K562 (cell line): Measurements from ENCODE around the gene IRS1. TPM values are rescaled to one million over a fixed set of nuclear protein-coding genes. Genes with fewer than 3 reads are reported as not detected.

ENCODE experiments used
- ATAC-seq: fragments of 200-7000 bp; cut with Tn5 transposase; 3 replicates; pipeline ENCODE4 v1.9.1; 2020; ENCODE audit warnings: moderate library complexity
- BruUV-seq: library from RNA; stranded (reverse); fragments of 400-500 nt; replicated peaks from 2 replicates; lab custom pipeline; 2021; lab: Mats Ljungman, UMichigan
- CTCF ChIA-PET: fragments of 300-600 bp; formaldehyde crosslinking; extraction: SDS; loops from one replicate; lab custom pipeline; 2021; ENCODE audit warnings: low intra/inter-chr PET ratio; lab: Yijun Ruan, JAX
- POLR2A ChIA-PET: fragments of 300-600, 350-650 bp; sonication (Branson Sonifier 250); formaldehyde crosslinking; extraction: SDS; loops from one replicate; lab custom pipeline; 2021; ENCODE audit warnings: antibody characterized with exemption, inconsistent platforms; lab: Yijun Ruan, JAX
- DNase-seq, 4 experiments: peaks; one replicate each; pipeline versions ENCODE4 v3.0.0 to v3.0.0-alpha.2; 2011 to 2018; ENCODE audit warnings: low spot score in 3 of 4, mixed read lengths in 3 of 4; ENCODE audit errors: extremely low read depth in 1 of 4
- FAIRE-seq: peaks from 2 replicates; lab custom pipeline; 2011; peaks lifted over from hg19 to GRCh38; lab: Jason Lieb, UNC
- H2AFZ ChIP-seq: 2 replicates; pipeline ENCODE4 v1.6.0; 2011; ENCODE audit warnings: low read depth, low read length, control low read depth, inconsistent platforms
- H3K27ac ChIP-seq: fragments of 200-600 bp; 3 replicates; pipeline ENCODE4 v1.8.0; 2011; ENCODE audit warnings: low read depth, mild to moderate bottlenecking, control low read depth, inconsistent platforms, low read length, moderate library complexity, mixed read lengths; ENCODE audit errors: extremely low read depth
- H3K27me3 ChIP-seq, 2 experiments: fragments of 300-600 bp in 1 of 2; 2 replicates in 1 of 2; 3 replicates in 1 of 2; pipeline versions ENCODE4 v1.6.0 to v1.8.0; 2011; ENCODE audit warnings: inconsistent platforms in 2 of 2, low read length in 2 of 2, mild to moderate bottlenecking in 1 of 2, mixed read lengths in 1 of 2, moderate library complexity in 1 of 2; ENCODE audit not compliant: control insufficient read depth in 2 of 2, insufficient read depth in 2 of 2
- H3K36me3 ChIP-seq: fragments of 300-600 bp; 3 replicates; pipeline ENCODE4 v1.8.0; 2011; ENCODE audit warnings: mild to moderate bottlenecking, low read length, inconsistent platforms; ENCODE audit not compliant: control insufficient read depth, insufficient read depth
- H3K4me1 ChIP-seq, 2 experiments: fragments of 200-600 bp in 1 of 2; replicated peaks in 1 of 2; 2 replicates in 1 of 2; 3 replicates in 1 of 2; pipeline versions ENCODE4 v1.5.1 to v1.8.0; 2011; ENCODE audit warnings: inconsistent platforms in 2 of 2, low read length in 2 of 2, mild to moderate bottlenecking in 1 of 2, mixed read lengths in 1 of 2, moderate library complexity in 1 of 2; ENCODE audit not compliant: control insufficient read depth in 2 of 2, insufficient read depth in 2 of 2
- H3K4me2 ChIP-seq: 2 replicates; pipeline ENCODE4 v1.6.1; 2011; ENCODE audit warnings: low read length, control low read depth, inconsistent platforms, mixed read lengths; ENCODE audit not compliant: insufficient read depth
- H3K4me3 ChIP-seq: fragments of 200-600 bp; sonication (generic), shearing (Covaris generic); 2 replicates; pipeline ENCODE4 v1.5.1; 2016; ENCODE audit warnings: control low read depth, inconsistent platforms
- H3K79me2 ChIP-seq: fragments of 200-600 bp; 3 replicates; pipeline ENCODE4 v1.8.0; 2011; ENCODE audit warnings: low read length, inconsistent platforms; ENCODE audit not compliant: control insufficient read depth, insufficient read depth
- H3K9ac ChIP-seq, 2 experiments: 2 replicates each; pipeline versions ENCODE4 v1.6.0 to v1.6.1; 2011; ENCODE audit warnings: low read depth in 2 of 2, low read length in 2 of 2, control low read depth in 1 of 2, inconsistent platforms in 1 of 2, mild to moderate bottlenecking in 1 of 2, mixed read lengths in 1 of 2; ENCODE audit not compliant: insufficient read depth in 1 of 2
- H3K9me1 ChIP-seq: one replicate; pipeline ENCODE4 v1.6.0; 2011; ENCODE audit warnings: inconsistent platforms, mild to moderate bottlenecking, low read length, moderate library complexity; ENCODE audit not compliant: control insufficient read depth, insufficient read depth
- H3K9me3 ChIP-seq: replicated peaks from 2 replicates; pipeline ENCODE4 v1.5.1; 2011; ENCODE audit warnings: low read depth, low read length, inconsistent platforms; ENCODE audit not compliant: control insufficient read depth, insufficient read depth
- H4K20me1 ChIP-seq: replicated peaks from 2 replicates; pipeline ENCODE4 v1.6.1; 2011; ENCODE audit warnings: low read length, inconsistent platforms, mixed read lengths; ENCODE audit not compliant: control insufficient read depth, insufficient read depth
- KLF6 ChIP-seq: fragments of 250-450 bp; sonication (Bioruptor Pico); IDR thresholded peaks from 2 replicates; pipeline ENCODE4 v1.4.0; 2020; ENCODE audit warnings: mild to moderate bottlenecking, moderate library complexity, borderline replicate concordance
- RB1 ChIP-seq: fragments of 450-650 bp; IDR thresholded peaks from 2 replicates; pipeline ENCODE4 v1.6.1; 2017; ENCODE audit warnings: low read depth, mild to moderate bottlenecking
- SMAD4 ChIP-seq: fragments of 250-450 bp; sonication (Bioruptor Pico); conservative IDR thresholded peaks from 2 replicates; pipeline ENCODE4 v1.8.0; 2021; ENCODE audit warnings: inconsistent platforms, mild to moderate bottlenecking, moderate library complexity
- ZBTB17 ChIP-seq: fragments of 450-650 bp; formaldehyde crosslinking; IDR thresholded peaks from 2 replicates; pipeline ENCODE4 v1.4.0; 2020; ENCODE audit warnings: mild to moderate bottlenecking
- ZBTB9 ChIP-seq: fragments of 450-650 bp; formaldehyde crosslinking; IDR thresholded peaks from 2 replicates; pipeline ENCODE4 v1.4.0; 2020; ENCODE audit warnings: mild to moderate bottlenecking, moderate library complexity
- ZFPM2 ChIP-seq: fragments of 250-450 bp; sonication (Bioruptor Pico); IDR thresholded peaks from 2 replicates; pipeline ENCODE4 v1.5.1; 2022; ENCODE audit warnings: mild to moderate bottlenecking
- ZNF384 ChIP-seq: IDR thresholded peaks from 2 replicates; pipeline ENCODE4 v1.6.1; 2012; ENCODE audit warnings: low read depth, low read length, improper control_type of control experiment
- WGBS: fragments of 100-300 bp; shearing (Covaris generic); methylation state at CpG from one replicate; pipeline ENCODE4 v1.1.6; 2016; ENCODE audit warnings: low coverage, mixed read lengths; ENCODE audit not compliant: insufficient coverage; ENCODE audit errors: missing lambda C conversion rate; 5-methylcytosine and 5-hydroxymethylcytosine counted together
- in situ Hi-C: fragments of 300-500 bp; cut with MboI; formaldehyde crosslinking; loops from 4 replicates; pipeline ENCODE4 v1.15.0; 2018; ENCODE audit warnings: inconsistent platforms, mixed read lengths
- intact Hi-C: fragments of 100-400 bp; cut with micrococcal nuclease; formaldehyde crosslinking; loops from 2 replicates; pipeline ENCODE4 v1.14.2; 2022
- polyA plus RNA-seq, 8 experiments: library from polyadenylated mRNA; depleted of rRNA in 4 of 8; stranded (reverse) in 5 of 8; unstranded in 3 of 8; fragments of >200 nt; fragmentation: Nextera tagmentation in 2 of 8; fragmentation: Illumina TruSeq in 1 of 8; extraction: Ambion mirVana in 2 of 8; extraction: Trizol in 1 of 8; gene quantifications; 2 replicates each; pipeline versions ENCODE4 v1.2.1 to v1.2.3, GENCODE V29; 2011 to 2014; ENCODE audit warnings: inconsistent platforms in 1 of 8, missing spikeins in 1 of 8
- total RNA-seq, 7 experiments: library from RNA; depleted of rRNA in 6 of 7; stranded (reverse); fragments of >200 nt in 6 of 7; fragmentation: Illumina TruSeq in 2 of 7; extraction: Trizol in 2 of 7; gene quantifications; 2 replicates each; pipeline versions ENCODE4 v1.2.1 to v1.2.3, GENCODE V29; 2011 to 2021; ENCODE audit warnings: low replicate concordance in 1 of 7
- TF ChIP-seq, protein P1 (sequence below): fragments of 450-650 bp; IDR thresholded peaks from 2 replicates; pipeline ENCODE4 v1.6.1; 2014; ENCODE audit warnings: low read depth, mild to moderate bottlenecking, moderate library complexity, borderline replicate concordance
- TF ChIP-seq, protein P2 (sequence below): sonication (generic); formaldehyde crosslinking; IDR thresholded peaks from 2 replicates; pipeline ENCODE4 v1.8.1; 2023; ENCODE audit warnings: missing genetic modification reagents, mild to moderate bottlenecking, borderline replicate concordance
- TF ChIP-seq, protein P3 (sequence below): conservative IDR thresholded peaks from 2 replicates; pipeline ENCODE4 v1.6.1; 2011; ENCODE audit warnings: low read depth, mild to moderate bottlenecking, low read length; ENCODE audit not compliant: control insufficient read depth
- TF ChIP-seq, protein P4 (sequence below): fragments of 450-650 bp; formaldehyde crosslinking; IDR thresholded peaks from 2 replicates; pipeline ENCODE4 v1.4.0; 2020; ENCODE audit warnings: mild to moderate bottlenecking, moderate library complexity

The IRS1 gene
- total and polyA plus RNA-seq, 9 of the 15 experiments (the other 6 are each of a cell fraction or from before 2014, with no cell fraction given), result under 0.01 to 0.31 (median 0.08) TPM; not detected in 1

GRCh38 chr2:226742347-226742746 lies 57.3 kb downstream of the IRS1 start:
- ATAC-seq (no peak), DNase-seq (no peak), FAIRE-seq (no peak)
- Histone ChIP-seq H3K36me3 (no peaks in the 10 kb centered on the region), H3K27ac (no peak overlapping the region), H3K79me2 (no peaks in the 10 kb centered on the region), H2AFZ (no peak overlapping the region), H4K20me1 (no peaks in the 10 kb centered on the region), H3K9me3 (no peaks in the 10 kb centered on the region), H3K4me1 (no peaks in the 10 kb centered on the region), H3K9me1 (no peaks in the 10 kb centered on the region), H3K4me2 (no peak overlapping the region), H3K9ac (no peak overlapping the region), H3K27me3 (no peaks in the 10 kb centered on the region), H3K4me3 (no peak overlapping the region)
- 0% methylated on average over 1 of the region's 5 CpGs for WGBS
- no TSS peak for BruUV-seq
- intact Hi-C loops, result no loop called here
- POLR2A ChIA-PET, result no interaction called here
- in situ Hi-C loops, result no loop called here
- CTCF ChIA-PET, result no interaction called here
- TF ChIP-seq RB1, result no peak
- TF ChIP-seq, protein P1, sequence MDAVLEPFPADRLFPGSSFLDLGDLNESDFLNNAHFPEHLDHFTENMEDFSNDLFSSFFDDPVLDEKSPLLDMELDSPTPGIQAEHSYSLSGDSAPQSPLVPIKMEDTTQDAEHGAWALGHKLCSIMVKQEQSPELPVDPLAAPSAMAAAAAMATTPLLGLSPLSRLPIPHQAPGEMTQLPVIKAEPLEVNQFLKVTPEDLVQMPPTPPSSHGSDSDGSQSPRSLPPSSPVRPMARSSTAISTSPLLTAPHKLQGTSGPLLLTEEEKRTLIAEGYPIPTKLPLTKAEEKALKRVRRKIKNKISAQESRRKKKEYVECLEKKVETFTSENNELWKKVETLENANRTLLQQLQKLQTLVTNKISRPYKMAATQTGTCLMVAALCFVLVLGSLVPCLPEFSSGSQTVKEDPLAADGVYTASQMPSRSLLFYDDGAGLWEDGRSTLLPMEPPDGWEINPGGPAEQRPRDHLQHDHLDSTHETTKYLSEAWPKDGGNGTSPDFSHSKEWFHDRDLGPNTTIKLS, result no peak
- no peak for TF ChIP-seq SMAD4 (CRISPR knock-in tag)
- TF ChIP-seq KLF6 (CRISPR knock-in tag), result no peak
- no peak for TF ChIP-seq ZBTB17 (CRISPR knock-in tag)
- TF ChIP-seq ZNF384, result no peak
- TF ChIP-seq, protein P2, sequence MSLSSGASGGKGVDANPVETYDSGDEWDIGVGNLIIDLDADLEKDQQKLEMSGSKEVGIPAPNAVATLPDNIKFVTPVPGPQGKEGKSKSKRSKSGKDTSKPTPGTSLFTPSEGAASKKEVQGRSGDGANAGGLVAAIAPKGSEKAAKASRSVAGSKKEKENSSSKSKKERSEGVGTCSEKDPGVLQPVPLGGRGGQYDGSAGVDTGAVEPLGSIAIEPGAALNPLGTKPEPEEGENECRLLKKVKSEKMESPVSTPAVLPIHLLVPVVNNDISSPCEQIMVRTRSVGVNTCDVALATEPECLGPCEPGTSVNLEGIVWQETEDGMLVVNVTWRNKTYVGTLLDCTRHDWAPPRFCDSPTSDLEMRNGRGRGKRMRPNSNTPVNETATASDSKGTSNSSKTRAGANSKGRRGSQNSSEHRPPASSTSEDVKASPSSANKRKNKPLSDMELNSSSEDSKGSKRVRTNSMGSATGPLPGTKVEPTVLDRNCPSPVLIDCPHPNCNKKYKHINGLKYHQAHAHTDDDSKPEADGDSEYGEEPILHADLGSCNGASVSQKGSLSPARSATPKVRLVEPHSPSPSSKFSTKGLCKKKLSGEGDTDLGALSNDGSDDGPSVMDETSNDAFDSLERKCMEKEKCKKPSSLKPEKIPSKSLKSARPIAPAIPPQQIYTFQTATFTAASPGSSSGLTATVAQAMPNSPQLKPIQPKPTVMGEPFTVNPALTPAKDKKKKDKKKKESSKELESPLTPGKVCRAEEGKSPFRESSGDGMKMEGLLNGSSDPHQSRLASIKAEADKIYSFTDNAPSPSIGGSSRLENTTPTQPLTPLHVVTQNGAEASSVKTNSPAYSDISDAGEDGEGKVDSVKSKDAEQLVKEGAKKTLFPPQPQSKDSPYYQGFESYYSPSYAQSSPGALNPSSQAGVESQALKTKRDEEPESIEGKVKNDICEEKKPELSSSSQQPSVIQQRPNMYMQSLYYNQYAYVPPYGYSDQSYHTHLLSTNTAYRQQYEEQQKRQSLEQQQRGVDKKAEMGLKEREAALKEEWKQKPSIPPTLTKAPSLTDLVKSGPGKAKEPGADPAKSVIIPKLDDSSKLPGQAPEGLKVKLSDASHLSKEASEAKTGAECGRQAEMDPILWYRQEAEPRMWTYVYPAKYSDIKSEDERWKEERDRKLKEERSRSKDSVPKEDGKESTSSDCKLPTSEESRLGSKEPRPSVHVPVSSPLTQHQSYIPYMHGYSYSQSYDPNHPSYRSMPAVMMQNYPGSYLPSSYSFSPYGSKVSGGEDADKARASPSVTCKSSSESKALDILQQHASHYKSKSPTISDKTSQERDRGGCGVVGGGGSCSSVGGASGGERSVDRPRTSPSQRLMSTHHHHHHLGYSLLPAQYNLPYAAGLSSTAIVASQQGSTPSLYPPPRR (CRISPR knock-in tag), result no peak
- no peak for TF ChIP-seq ZBTB9 (CRISPR knock-in tag)
- TF ChIP-seq ZFPM2, result no peak
- TF ChIP-seq, protein P3, sequence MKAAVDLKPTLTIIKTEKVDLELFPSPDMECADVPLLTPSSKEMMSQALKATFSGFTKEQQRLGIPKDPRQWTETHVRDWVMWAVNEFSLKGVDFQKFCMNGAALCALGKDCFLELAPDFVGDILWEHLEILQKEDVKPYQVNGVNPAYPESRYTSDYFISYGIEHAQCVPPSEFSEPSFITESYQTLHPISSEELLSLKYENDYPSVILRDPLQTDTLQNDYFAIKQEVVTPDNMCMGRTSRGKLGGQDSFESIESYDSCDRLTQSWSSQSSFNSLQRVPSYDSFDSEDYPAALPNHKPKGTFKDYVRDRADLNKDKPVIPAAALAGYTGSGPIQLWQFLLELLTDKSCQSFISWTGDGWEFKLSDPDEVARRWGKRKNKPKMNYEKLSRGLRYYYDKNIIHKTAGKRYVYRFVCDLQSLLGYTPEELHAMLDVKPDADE, result no peak
- TF ChIP-seq, protein P4, sequence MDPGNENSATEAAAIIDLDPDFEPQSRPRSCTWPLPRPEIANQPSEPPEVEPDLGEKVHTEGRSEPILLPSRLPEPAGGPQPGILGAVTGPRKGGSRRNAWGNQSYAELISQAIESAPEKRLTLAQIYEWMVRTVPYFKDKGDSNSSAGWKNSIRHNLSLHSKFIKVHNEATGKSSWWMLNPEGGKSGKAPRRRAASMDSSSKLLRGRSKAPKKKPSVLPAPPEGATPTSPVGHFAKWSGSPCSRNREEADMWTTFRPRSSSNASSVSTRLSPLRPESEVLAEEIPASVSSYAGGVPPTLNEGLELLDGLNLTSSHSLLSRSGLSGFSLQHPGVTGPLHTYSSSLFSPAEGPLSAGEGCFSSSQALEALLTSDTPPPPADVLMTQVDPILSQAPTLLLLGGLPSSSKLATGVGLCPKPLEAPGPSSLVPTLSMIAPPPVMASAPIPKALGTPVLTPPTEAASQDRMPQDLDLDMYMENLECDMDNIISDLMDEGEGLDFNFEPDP (CRISPR knock-in tag), result no peak
